Progenitor cell of endocrine pancreas (in vitro differentiated cells): ENCODE data around the gene EIF3B. TPM values are rescaled to one million over a fixed set of nuclear protein-coding genes. Genes with fewer than 3 reads are reported as not detected.

ENCODE experiments used
- DNase-seq: peaks from one replicate; pipeline ENCODE4 v3.0.0; 2021; ENCODE audit warnings: low spot score; ENCODE audit not compliant: unreplicated experiment
- H3K27ac Mint-ChIP-seq: 2 replicates; pipeline ENCODE4 v1.8.0; 2021; ENCODE audit warnings: mild to moderate bottlenecking, moderate library complexity, mixed read lengths
- H3K27me3 Mint-ChIP-seq: 2 replicates; pipeline ENCODE4 v1.8.0; 2021; ENCODE audit warnings: mixed read lengths
- H3K36me3 Mint-ChIP-seq: 2 replicates; pipeline ENCODE4 v1.8.0; 2022; ENCODE audit warnings: mixed read lengths; ENCODE audit not compliant: insufficient read depth
- H3K4me1 Mint-ChIP-seq: 2 replicates; pipeline ENCODE4 v1.8.0; 2021; ENCODE audit warnings: low read depth, mixed read lengths
- H3K4me3 Mint-ChIP-seq: 2 replicates; pipeline ENCODE4 v1.8.0; 2021; ENCODE audit warnings: low read depth, mild to moderate bottlenecking, moderate library complexity, mixed read lengths
- H3K9me3 Mint-ChIP-seq: 2 replicates; pipeline ENCODE4 v1.8.0; 2021; ENCODE audit warnings: low read depth, mixed read lengths
- CTCF ChIP-seq: fragments of 200-600 bp; sonication (generic); IDR thresholded peaks from one replicate; pipeline ENCODE4 v1.5.0; 2021; ENCODE audit warnings: antibody characterized with exemption, mild to moderate bottlenecking; ENCODE audit not compliant: unreplicated experiment
- total RNA-seq: library from RNA; stranded (reverse); gene quantifications from 2 replicates; pipeline ENCODE4 v1.2.1, GENCODE V29; 2021

The EIF3B gene
- total RNA-seq, 1 donor from 2014 or later, result 158 TPM

GRCh38 chr7:2350861-2351260 lies 3.8 kb upstream of the EIF3B start:
- H3K27me3 Mint-ChIP-seq, result no peaks in the 10 kb centered on the region

GRCh38 chr7:2353113-2353935 lies 1.3 kb upstream of the EIF3B start:
- no peaks in the 10 kb centered on the region for H3K9me3 Mint-ChIP-seq
- H3K27ac Mint-ChIP-seq, result peak overlapping the region; percentile 100
- H3K27me3 Mint-ChIP-seq, result no peaks in the 10 kb centered on the region
- peaks cover 16% of the 10 kb centered on the region for H3K4me1 Mint-ChIP-seq
- no peak for TF ChIP-seq CTCF
- peaks cover 3% of the 10 kb centered on the region for H3K36me3 Mint-ChIP-seq
- peak overlapping the region; percentile 94 for H3K4me3 Mint-ChIP-seq
- no peak for DNase-seq

More at GRCh38 chr7:2350861-2351260, 3.8 kb upstream of the EIF3B start:
- Mint-ChIP-seq H3K9me3 (no peaks in the 10 kb centered on the region), H3K36me3 (no peaks in the 10 kb centered on the region), H3K4me1 (peaks cover 7% of the 10 kb centered on the region), H3K4me3 (no peak overlapping the region), H3K27ac (no peak overlapping the region)
- no peak for DNase-seq
- TF ChIP-seq CTCF, result no peak

- Mint-ChIP-seq H3K27me3 (no peaks in the 10 kb centered on the region), H3K36me3 (peaks cover 3% of the 10 kb centered on the region), H3K9me3 (no peaks in the 10 kb centered on the region), H3K4me1 (peaks cover 16% of the 10 kb centered on the region), H3K27ac (peak overlapping the region; percentile 100), H3K4me3 (peak overlapping the region; percentile 94)
- no peak for TF ChIP-seq CTCF
- peak; percentile 77 for DNase-seq
Observed at GRCh38 chr7:2353936-2354185, 766 bp upstream of the EIF3B start.

- H3K36me3 Mint-ChIP-seq, result peaks cover 4% of the 10 kb centered on the region
- H3K9me3 Mint-ChIP-seq, result no peaks in the 10 kb centered on the region
- H3K27ac Mint-ChIP-seq, result peak overlapping the region; percentile 91
Observed at GRCh38 chr7:2354939-2355704, 495 bp downstream of the EIF3B start.

GRCh38 chr7:2355705-2356008 lies 1.0 kb downstream of the EIF3B start:
- no peak for TF ChIP-seq CTCF
- no peaks in the 10 kb centered on the region for H3K27me3 Mint-ChIP-seq
- H3K27ac Mint-ChIP-seq, result peak overlapping the region; percentile 91
- H3K9me3 Mint-ChIP-seq, result no peaks in the 10 kb centered on the region
- H3K36me3 Mint-ChIP-seq, result peaks cover 6% of the 10 kb centered on the region
- DNase-seq, result no peak
- peak overlapping the region; percentile 82 for H3K4me3 Mint-ChIP-seq
- H3K4me1 Mint-ChIP-seq, result peaks cover 18% of the 10 kb centered on the region

More at GRCh38 chr7:2354939-2355704, 495 bp downstream of the EIF3B start:
- DNase-seq, result peak; percentile 12
- H3K4me1 Mint-ChIP-seq, result peaks cover 18% of the 10 kb centered on the region
- no peaks in the 10 kb centered on the region for H3K27me3 Mint-ChIP-seq
- TF ChIP-seq CTCF, result no peak
- peak overlapping the region; percentile 94 for H3K4me3 Mint-ChIP-seq
